Tibial artery (tissue), 4 donors: ENCODE results near the gene BMF.
A peak's percentile ranks its signal among the peaks of the same experiment; 100 is the strongest.

Source experiments
- DNase-seq, 2 donors: peaks; one replicate each; pipeline ENCODE4 v3.0.0-alpha.2; 2019
- H3K27ac ChIP-seq, 2 donors: fragments of 200-600 bp; sonication (generic) in 1 of 2; 1 replicate in 1 of 2; 2 replicates in 1 of 2; pipeline ENCODE4 v1.5.1; 2018 to 2019; ENCODE audit warnings: mild to moderate bottlenecking in 1 of 2
- H3K27me3 ChIP-seq, 2 donors: fragments of 200-600 bp; sonication (generic) in 1 of 2; one replicate each; pipeline versions ENCODE4 v1.5.1 to v1.6.0; 2016 to 2019
- H3K36me3 ChIP-seq, 3 donors: fragments of 200-600 bp; sonication (generic) in 2 of 3; one replicate each; pipeline ENCODE4 v1.5.1; 2016 to 2019; ENCODE audit warnings: mild to moderate bottlenecking in 2 of 3
- H3K4me1 ChIP-seq, 4 donors: fragments of 200-600 bp; sonication (generic) in 2 of 4; 1 replicate in 3 of 4; 2 replicates in 1 of 4; pipeline ENCODE4 v1.5.1; 2016 to 2019
- H3K4me3 ChIP-seq, 2 donors: fragments of 200-600 bp; sonication (generic) in 1 of 2; 1 replicate in 1 of 2; 2 replicates in 1 of 2; pipeline ENCODE4 v1.5.1; 2018 to 2019; ENCODE audit warnings: mild to moderate bottlenecking in 2 of 2
- H3K9me3 ChIP-seq, 3 donors: fragments of 200-600 bp; sonication (generic) in 1 of 3; one replicate each; pipeline ENCODE4 v1.5.1; 2016 to 2019
- intact Hi-C: fragments of 100-400 bp; cut with DNase I; formaldehyde crosslinking; loops from one replicate; pipeline ENCODE4 v1.15.0; 2023; ENCODE audit warnings: low total_unique reads
- TF ChIP-seq, protein P1 (sequence below), 2 experiments: fragments of 200-600 bp in 1 of 2; fragments of 450-650 bp in 1 of 2; IDR thresholded peaks; one replicate each; pipeline ENCODE4 v1.5.1; 2017 to 2019; ENCODE audit warnings: antibody characterized with exemption in 2 of 2, mild to moderate bottlenecking in 1 of 2, moderate library complexity in 1 of 2

Gene BMF

DNA sequence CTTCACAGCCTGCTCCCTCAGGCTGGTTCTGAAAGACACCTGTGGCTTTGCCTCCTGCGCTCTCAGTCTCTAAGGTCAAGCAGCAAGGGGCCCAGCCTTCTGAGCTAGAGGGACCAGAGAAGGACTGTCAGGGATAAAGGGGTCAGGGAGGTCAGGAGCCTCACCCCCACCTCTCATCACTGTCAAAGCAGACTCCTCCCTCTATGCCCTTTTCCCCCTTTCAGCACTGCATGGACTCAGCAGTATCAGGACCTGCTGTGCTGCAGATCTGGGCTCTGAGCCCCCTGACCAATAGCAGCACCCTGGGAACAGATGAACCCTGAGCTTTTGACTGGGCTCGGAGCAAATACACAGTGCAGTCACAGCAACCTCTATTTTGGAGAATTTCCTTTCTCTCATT, 3.2 kb upstream of the BMF start:
- H3K27ac ChIP-seq = no peak overlapping the region
- H3K36me3 ChIP-seq = no peaks in the 10 kb centered on the region
- H3K9me3 ChIP-seq = no peaks in the 10 kb centered on the region
- no peak overlapping the region for H3K4me3 ChIP-seq
- intact Hi-C loops = loop anchor here (5.0 kb wide), 1 partner anchor 45 kb away; no protein-coding TSS in a partner anchor
- peaks cover 0 to 16% of the 10 kb centered on the region in 2 donors for H3K27me3 ChIP-seq
- H3K4me1 ChIP-seq = peaks cover 0 to 22% (median 17%) of the 10 kb centered on the region in 4 donors
- DNase-seq = no peak
- TF ChIP-seq, protein P1, sequence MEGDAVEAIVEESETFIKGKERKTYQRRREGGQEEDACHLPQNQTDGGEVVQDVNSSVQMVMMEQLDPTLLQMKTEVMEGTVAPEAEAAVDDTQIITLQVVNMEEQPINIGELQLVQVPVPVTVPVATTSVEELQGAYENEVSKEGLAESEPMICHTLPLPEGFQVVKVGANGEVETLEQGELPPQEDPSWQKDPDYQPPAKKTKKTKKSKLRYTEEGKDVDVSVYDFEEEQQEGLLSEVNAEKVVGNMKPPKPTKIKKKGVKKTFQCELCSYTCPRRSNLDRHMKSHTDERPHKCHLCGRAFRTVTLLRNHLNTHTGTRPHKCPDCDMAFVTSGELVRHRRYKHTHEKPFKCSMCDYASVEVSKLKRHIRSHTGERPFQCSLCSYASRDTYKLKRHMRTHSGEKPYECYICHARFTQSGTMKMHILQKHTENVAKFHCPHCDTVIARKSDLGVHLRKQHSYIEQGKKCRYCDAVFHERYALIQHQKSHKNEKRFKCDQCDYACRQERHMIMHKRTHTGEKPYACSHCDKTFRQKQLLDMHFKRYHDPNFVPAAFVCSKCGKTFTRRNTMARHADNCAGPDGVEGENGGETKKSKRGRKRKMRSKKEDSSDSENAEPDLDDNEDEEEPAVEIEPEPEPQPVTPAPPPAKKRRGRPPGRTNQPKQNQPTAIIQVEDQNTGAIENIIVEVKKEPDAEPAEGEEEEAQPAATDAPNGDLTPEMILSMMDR (IDR thresholded peaks at IDR 0.05) = no peak

DNA sequence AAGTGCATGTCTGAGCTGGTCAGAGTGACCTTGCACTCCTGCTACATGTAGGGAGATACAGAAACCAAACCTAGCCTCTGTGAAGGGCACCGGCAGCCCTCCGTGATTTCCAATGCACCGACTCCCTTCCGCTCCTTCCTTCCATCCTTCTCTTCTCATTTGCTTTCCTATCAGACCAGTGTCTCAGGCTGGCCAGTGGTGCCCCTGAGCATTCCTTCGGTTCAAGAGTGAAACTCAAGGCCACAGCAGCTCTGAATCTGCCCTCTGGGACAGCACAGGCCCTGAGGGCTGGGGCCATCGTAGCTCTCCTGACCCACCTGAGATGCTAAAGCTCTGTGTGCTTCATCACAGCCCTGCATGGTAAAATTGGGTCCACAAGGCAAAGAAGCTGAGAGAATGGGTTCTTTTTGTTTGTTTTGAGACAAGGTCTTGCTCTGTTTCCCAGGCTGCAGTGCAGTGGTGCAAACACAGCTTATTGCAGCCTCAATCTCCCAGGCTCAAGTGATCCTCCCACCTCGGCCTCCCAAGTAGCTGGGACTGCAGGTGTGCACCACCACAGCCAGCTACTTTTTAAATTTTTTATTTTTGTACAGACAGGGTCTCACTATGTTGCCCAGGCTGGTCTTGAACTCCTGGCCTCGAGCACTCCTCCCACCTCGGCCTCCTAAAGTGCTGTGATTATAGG, 2.3 kb upstream of the BMF start:
- H3K4me3 ChIP-seq = no peak overlapping the region
- H3K27me3 ChIP-seq = peaks cover 0 to 14% of the 10 kb centered on the region in 2 donors
- H3K9me3 ChIP-seq = no peaks in the 10 kb centered on the region
- no peak for DNase-seq
- intact Hi-C loops = loop anchor here (5.0 kb wide), 1 partner anchor 46 kb away; no protein-coding TSS in a partner anchor
- TF ChIP-seq, protein P1 (IDR thresholded peaks at IDR 0.05) = no peak
- no peaks in the 10 kb centered on the region for H3K36me3 ChIP-seq
- peaks cover 0 to 31% (median 20%) of the 10 kb centered on the region in 4 donors for H3K4me1 ChIP-seq
- no peak overlapping the region for H3K27ac ChIP-seq

DNA sequence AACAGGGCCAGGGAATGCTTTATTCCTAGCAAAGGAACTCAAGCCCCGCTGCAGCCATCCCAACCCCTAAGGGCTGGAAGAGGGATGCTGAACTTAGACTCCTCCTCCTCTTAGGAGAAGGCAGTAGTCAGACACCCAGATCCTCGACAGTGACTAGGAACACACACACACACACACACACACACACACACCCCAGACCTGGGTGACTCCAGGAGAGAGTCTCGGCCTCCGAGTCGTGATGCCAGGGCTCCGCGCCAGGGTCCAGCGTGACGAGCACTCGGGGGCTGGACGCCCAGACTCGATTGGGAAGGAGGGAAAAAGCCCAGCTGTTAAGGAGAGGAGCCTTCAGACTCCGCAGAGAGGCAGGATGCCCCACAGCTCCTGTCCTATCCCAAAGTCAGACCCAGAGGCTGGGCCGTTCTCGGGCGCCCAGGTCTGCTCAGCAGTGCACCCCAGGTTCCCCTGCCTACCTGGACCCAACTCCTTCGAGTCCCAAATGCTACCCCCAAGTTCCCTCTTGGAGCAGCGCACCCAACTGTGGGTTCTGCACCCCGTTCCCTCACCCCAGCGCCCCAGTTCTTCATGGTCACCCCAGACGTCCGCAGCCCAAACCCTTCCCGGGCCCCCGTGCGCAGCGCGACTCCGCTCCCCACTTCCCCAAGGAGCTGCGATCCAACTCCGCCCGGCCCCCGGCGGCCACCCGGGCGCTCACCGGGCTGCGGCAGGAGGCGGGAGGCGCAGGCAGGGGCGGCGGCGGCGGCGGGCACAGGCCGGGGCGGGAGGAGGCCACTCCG, 421 bp downstream of the BMF start:
- intact Hi-C loops = loop anchor here (10.0 kb wide), 2 partner anchors 63 to 1147 kb away; no protein-coding TSS in a partner anchor
- H3K4me1 ChIP-seq = peaks cover 0 to 59% (median 42%) of the 10 kb centered on the region in 4 donors
- H3K36me3 ChIP-seq = no peaks in the 10 kb centered on the region
- peak; percentile 79 to 94 for DNase-seq
- H3K9me3 ChIP-seq = no peaks in the 10 kb centered on the region
- peaks cover 0 to 6% of the 10 kb centered on the region in 2 donors for H3K27me3 ChIP-seq
- peak overlapping the region; percentile 77 to 79 for H3K27ac ChIP-seq
- peak overlapping the region; percentile 72 to 91 for H3K4me3 ChIP-seq
- TF ChIP-seq, protein P1 (IDR thresholded peaks at IDR 0.05) = no peak

DNA sequence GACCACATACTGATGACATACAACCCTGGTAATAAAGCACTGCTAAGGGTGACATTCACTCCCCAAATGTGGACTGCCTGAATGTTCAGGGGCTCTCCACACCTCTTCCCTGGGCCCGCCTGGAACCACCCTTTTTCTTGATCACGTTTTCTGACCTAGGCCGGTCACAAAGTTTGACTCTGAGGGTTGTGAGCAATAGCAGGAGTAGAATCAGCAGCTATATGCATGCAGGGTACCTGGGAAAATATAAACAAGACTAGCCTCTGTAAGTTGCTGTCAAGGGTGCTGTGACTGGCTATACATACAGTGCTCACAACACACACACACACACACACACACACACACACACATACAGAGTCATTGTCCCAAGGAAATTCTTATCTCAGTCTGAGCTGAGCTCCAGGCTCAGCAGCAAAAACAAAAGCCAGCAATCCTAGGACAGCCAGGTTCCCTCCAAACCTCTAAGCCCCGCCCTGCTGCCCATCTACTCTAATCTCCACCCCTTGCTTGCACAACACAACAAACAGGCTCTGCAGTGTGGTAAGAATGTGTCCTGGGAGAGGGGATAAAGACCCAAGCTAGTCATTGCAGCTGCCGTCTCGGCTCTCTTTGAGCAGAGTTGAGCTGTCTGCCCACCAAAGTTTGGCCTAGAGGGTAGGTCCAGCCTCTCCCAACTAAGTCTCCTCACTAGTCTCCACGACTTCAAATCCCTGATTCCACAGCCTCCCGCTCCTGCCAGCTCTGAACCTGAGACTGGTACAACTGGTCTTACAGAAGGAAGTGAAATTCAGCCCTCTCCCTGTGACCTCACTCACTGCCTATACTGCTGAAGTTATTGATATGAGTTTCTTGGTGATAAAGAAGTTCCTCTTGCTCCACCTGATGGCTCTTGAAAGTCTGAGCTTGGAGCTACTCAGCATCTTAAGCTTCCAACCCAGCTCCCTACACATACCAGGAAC, 2.2 kb downstream of the BMF start:
- DNase-seq = peak; percentile 83 to 85
- Histone ChIP-seq H3K27me3 (no peaks in the 10 kb centered on the region), H3K4me1 (peaks cover 12 to 76% (median 59%) of the 10 kb centered on the region in 4 donors), H3K36me3 (no peaks in the 10 kb centered on the region), H3K27ac (peak overlapping the region; percentile 32 to 77), H3K4me3 (no peak overlapping the region), H3K9me3 (no peaks in the 10 kb centered on the region)
- TF ChIP-seq, protein P1 (IDR thresholded peaks at IDR 0.05) = no peak
- intact Hi-C loops = loop anchor here (10.0 kb wide), 2 partner anchors 62 to 1148 kb away; no protein-coding TSS in a partner anchor
